Transverse colon (tissue), 4 donors: ENCODE results near the gene YPEL2.

Experiments
- CTCF ChIP-seq, 5 experiments: fragments of 200-600 bp in 3 of 5; fragments of 450-650 bp in 2 of 5; sonication (generic) in 3 of 5; IDR thresholded peaks; 1 replicate in 2 of 5; 2 replicates in 3 of 5; pipeline ENCODE4 v1.5.1; 2016 to 2017; ENCODE audit warnings: antibody characterized with exemption in 5 of 5, inconsistent platforms in 3 of 5, mild to moderate bottlenecking in 2 of 5, moderate library complexity in 1 of 5
- EP300 ChIP-seq: sonication (generic); formaldehyde crosslinking; IDR thresholded peaks from one replicate; pipeline ENCODE4 v1.6.1; 2017; ENCODE audit warnings: antibody characterized with exemption, low read depth
- POLR2A ChIP-seq: fragments of 450-650 bp; IDR thresholded peaks from one replicate; pipeline ENCODE4 v1.6.1; 2016; ENCODE audit warnings: antibody characterized with exemption, mild to moderate bottlenecking, moderate library complexity
- POLR2AphosphoS5 ChIP-seq, 3 donors: sonication (generic); formaldehyde crosslinking; IDR thresholded peaks; one replicate each; pipeline ENCODE4 v1.6.1; 2016; ENCODE audit warnings: antibody characterized with exemption in 3 of 3

- TF ChIP-seq POLR2A (no peak), CTCF (IDR thresholded peaks at IDR 0.05) (no peak), EP300 (no peak), POLR2AphosphoS5 (IDR thresholded peaks at IDR 0.05) (no peak)
Observed at GRCh38 chr17:59342681-59343131, 11.3 kb downstream of the YPEL2 start.
